Uterus (tissue), 4 donors: ENCODE results near the gene C5AR2. TPM values are rescaled to one million over a fixed set of nuclear protein-coding genes. Genes with fewer than 3 reads are reported as not detected.

ENCODE experiments used
- DNase-seq, 2 donors: peaks; one replicate each; pipeline ENCODE4 v3.0.0-alpha.2; 2019 to 2020
- H3K27ac ChIP-seq, 2 donors: fragments of 200-600 bp; sonication (generic); 1 replicate in 1 of 2; 2 replicates in 1 of 2; pipeline ENCODE4 v1.5.1; 2016 to 2018
- H3K27me3 ChIP-seq, 2 donors: fragments of 200-600 bp; sonication (generic); one replicate each; pipeline ENCODE4 v1.5.1; 2018 to 2019; ENCODE audit warnings: control low read depth in 1 of 2
- H3K36me3 ChIP-seq, 2 donors: fragments of 200-600 bp; sonication (generic); one replicate each; pipeline ENCODE4 v1.5.1; 2019; ENCODE audit warnings: control low read depth in 1 of 2
- H3K4me1 ChIP-seq, 2 donors: fragments of 200-600 bp; sonication (generic); one replicate each; pipeline ENCODE4 v1.5.1; 2018 to 2019; ENCODE audit warnings: control low read depth in 1 of 2
- H3K4me3 ChIP-seq, 2 donors: fragments of 200-600 bp; sonication (generic); 1 replicate in 1 of 2; 2 replicates in 1 of 2; pipeline ENCODE4 v1.5.1; 2018 to 2019; ENCODE audit warnings: mild to moderate bottlenecking in 1 of 2
- H3K9me3 ChIP-seq, 2 donors: fragments of 200-600 bp; sonication (generic); one replicate each; pipeline ENCODE4 v1.5.1; 2019; ENCODE audit warnings: control low read depth in 1 of 2
- CTCF ChIP-seq, 4 experiments: fragments of 200-600 bp in 2 of 4; fragments of 450-650 bp in 2 of 4; sonication (generic) in 2 of 4; IDR thresholded peaks; one replicate each; pipeline ENCODE4 v1.5.1; 2016 to 2019; ENCODE audit warnings: antibody characterized with exemption in 4 of 4, mild to moderate bottlenecking in 2 of 4, moderate library complexity in 1 of 4
- POLR2A ChIP-seq, 2 donors: fragments of 450-650 bp; IDR thresholded peaks; one replicate each; pipeline ENCODE4 v1.6.1; 2016; ENCODE audit warnings: antibody characterized with exemption in 2 of 2, mild to moderate bottlenecking in 1 of 2, moderate library complexity in 1 of 2
- intact Hi-C: fragments of 100-400 bp; cut with DNase I; formaldehyde crosslinking; loops from one replicate; pipeline ENCODE4 v1.15.1; 2023; ENCODE audit warnings: low total_unique reads
- total RNA-seq, 4 donors: library from RNA; depleted of rRNA in 3 of 4; stranded (reverse); fragments of >200 nt in 3 of 4; gene quantifications; one replicate each; pipeline versions ENCODE4 v1.1.0 to v1.2.4, GENCODE V29; 2014 to 2023
- donor health status: DM: yes; HTN: yes; CAD: no.

The C5AR2 gene
- total RNA-seq, 4 donors from 2014 or later = 0.29 to 0.69 (median 0.64) TPM; not detected in 1

GRCh38 chr19:47348819-47349795 is 17.1 kb downstream of the C5AR2 start, which contains the start of gene DHX34:
TSS of gene DHX34 (plus strand) at chr19:47349315. CDS start at chr19:47353031, 3,716 bp downstream.
- peak; percentile 99 to 100 for DNase-seq
- H3K4me1 ChIP-seq = peaks cover 0 to 10% of the 10 kb centered on the region in 2 donors
- no peaks in the 10 kb centered on the region for H3K9me3 ChIP-seq
- no peaks in the 10 kb centered on the region for H3K27me3 ChIP-seq
- H3K4me3 ChIP-seq = peak within 1 kb of the TSS; percentile 70 to 80
- H3K36me3 ChIP-seq = no peaks in the 10 kb centered on the region
- H3K27ac ChIP-seq = peak within 1 kb of the TSS; percentile 47 to 72
- intact Hi-C loops = no loop called here
- TF ChIP-seq CTCF (IDR thresholded peaks at IDR 0.05) (peak; percentile 98 to 100 (median 99)), POLR2A (IDR thresholded peaks at IDR 0.05) (peak; percentile 50 to 80)

GRCh38 chr19:47350630-47351029 is 18.7 kb downstream of the C5AR2 start:
- Histone ChIP-seq H3K9me3 (no peaks in the 10 kb centered on the region), H3K4me3 (no peak overlapping the region), H3K4me1 (peaks cover 0 to 10% of the 10 kb centered on the region in 2 donors), H3K36me3 (no peaks in the 10 kb centered on the region), H3K27ac (no peak overlapping the region), H3K27me3 (no peaks in the 10 kb centered on the region)
- intact Hi-C loops = no loop called here
- no peak for TF ChIP-seq POLR2A (IDR thresholded peaks at IDR 0.05)
- no peak for TF ChIP-seq CTCF (IDR thresholded peaks at IDR 0.05)
- DNase-seq = no peak

GRCh38 chr19:47351548-47351947 is 19.6 kb downstream of the C5AR2 start:
- Histone ChIP-seq H3K36me3 (no peaks in the 10 kb centered on the region), H3K27me3 (no peaks in the 10 kb centered on the region), H3K4me1 (peaks cover 0 to 10% of the 10 kb centered on the region in 2 donors), H3K4me3 (no peak overlapping the region), H3K9me3 (no peaks in the 10 kb centered on the region), H3K27ac (no peak overlapping the region)
- DNase-seq = no peak
- intact Hi-C loops = no loop called here
- TF ChIP-seq POLR2A (IDR thresholded peaks at IDR 0.05) (no peak), CTCF (IDR thresholded peaks at IDR 0.05) (no peak)

GRCh38 chr19:47352095-47352494 is 20.1 kb downstream of the C5AR2 start:
- Histone ChIP-seq H3K4me1 (peaks cover 0 to 10% of the 10 kb centered on the region in 2 donors), H3K9me3 (no peaks in the 10 kb centered on the region), H3K4me3 (no peak overlapping the region), H3K27ac (no peak overlapping the region), H3K27me3 (no peaks in the 10 kb centered on the region), H3K36me3 (no peaks in the 10 kb centered on the region)
- DNase-seq = no peak
- intact Hi-C loops = no loop called here
- TF ChIP-seq CTCF (IDR thresholded peaks at IDR 0.05) (no peak), POLR2A (IDR thresholded peaks at IDR 0.05) (no peak)

GRCh38 chr19:47353307-47353712 is 21.3 kb downstream of the C5AR2 start:
- Histone ChIP-seq H3K36me3 (no peaks in the 10 kb centered on the region), H3K27me3 (no peaks in the 10 kb centered on the region), H3K27ac (no peak overlapping the region), H3K4me3 (no peak overlapping the region), H3K9me3 (no peaks in the 10 kb centered on the region), H3K4me1 (peaks cover 0 to 10% of the 10 kb centered on the region in 2 donors)
- no peak for TF ChIP-seq POLR2A (IDR thresholded peaks at IDR 0.05)
- TF ChIP-seq CTCF (IDR thresholded peaks at IDR 0.05) = no peak
- intact Hi-C loops = no loop called here
- no peak for DNase-seq
